Measurements from ENCODE around the gene PTOV1.

Gene PTOV1

DNA sequence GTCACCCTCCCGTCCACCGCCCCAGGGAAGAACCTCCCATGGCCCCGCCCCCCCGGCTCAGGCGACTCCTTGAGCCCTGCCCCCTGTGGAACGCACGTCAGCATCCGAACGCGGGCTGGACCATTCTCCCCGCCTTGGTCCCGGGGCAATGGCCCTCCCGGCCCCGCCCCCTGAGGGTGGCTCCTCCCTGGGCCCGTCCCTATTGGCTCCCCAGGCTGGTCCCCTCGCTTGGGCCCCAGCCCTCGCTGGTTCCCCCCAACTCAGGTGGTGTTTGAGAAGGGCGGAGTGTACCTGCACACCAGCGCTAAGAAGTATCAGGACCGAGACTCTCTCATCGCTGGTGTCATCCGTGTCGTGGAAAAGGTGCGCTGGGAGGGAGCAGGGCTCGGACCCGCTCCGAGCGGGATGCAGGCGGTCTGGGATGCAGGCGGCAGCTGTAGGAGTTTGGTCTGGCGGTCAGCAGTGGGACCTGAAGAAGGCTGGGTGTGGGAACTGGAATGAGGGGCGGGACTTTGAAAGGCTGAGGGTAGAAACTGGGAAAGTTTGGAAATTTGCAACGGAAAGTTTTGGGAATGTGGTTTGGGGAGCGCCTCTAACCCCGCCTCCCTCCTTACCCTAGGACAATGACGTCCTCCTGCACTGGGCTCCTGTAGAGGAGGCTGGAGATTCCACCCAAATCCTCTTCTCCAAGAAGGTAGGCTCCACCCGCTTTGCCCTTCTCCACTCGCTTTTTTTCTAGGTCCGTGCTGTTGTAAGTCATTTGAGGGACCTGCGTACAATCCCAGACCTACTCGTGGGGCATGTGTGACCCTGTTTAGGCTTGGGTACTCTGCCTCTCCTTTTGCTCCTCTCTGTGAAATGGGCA, 27.2 kb downstream of the PTOV1 start (continued):
- TF ChIP-seq, protein P1, sequence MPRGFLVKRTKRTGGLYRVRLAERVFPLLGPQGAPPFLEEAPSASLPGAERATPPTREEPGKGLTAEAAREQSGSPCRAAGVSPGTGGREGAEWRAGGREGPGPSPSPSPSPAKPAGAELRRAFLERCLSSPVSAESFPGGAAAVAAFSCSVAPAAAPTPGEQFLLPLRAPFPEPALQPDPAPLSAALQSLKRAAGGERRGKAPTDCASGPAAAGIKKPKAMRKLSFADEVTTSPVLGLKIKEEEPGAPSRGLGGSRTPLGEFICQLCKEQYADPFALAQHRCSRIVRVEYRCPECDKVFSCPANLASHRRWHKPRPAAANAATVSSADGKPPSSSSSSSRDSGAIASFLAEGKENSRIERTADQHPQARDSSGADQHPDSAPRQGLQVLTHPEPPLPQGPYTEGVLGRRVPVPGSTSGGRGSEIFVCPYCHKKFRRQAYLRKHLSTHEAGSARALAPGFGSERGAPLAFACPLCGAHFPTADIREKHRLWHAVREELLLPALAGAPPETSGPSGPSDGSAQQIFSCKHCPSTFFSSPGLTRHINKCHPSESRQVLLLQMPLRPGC (tag by site-specific recombination; IDR thresholded peaks at IDR 0.05), result no peak
- TF ChIP-seq BCL11B (tag by site-specific recombination; IDR thresholded peaks at IDR 0.05; ENCODE audit: low read depth) (no peak), ZNF626 (tag by site-specific recombination; IDR thresholded peaks at IDR 0.05) (no peak), ZNF239 (tag by site-specific recombination; IDR thresholded peaks at IDR 0.05) (no peak), ZFP41 (tag by site-specific recombination; IDR thresholded peaks at IDR 0.05; ENCODE audit: borderline replicate concordance) (no peak), ZNF391 (tag by site-specific recombination; IDR thresholded peaks at IDR 0.05; ENCODE audit: borderline replicate concordance, low read depth) (peak; percentile 49; the same call in 1 of the 2 replicates), ZBTB7A (tag by site-specific recombination; IDR thresholded peaks at IDR 0.05; ENCODE audit: low read depth) (peak; percentile 40; the same call in 1 of the 2 replicates), ZNF830 (tag by site-specific recombination; IDR thresholded peaks at IDR 0.05; ENCODE audit: low read depth) (no peak), ZNF560 (tag by site-specific recombination; IDR thresholded peaks at IDR 0.05; ENCODE audit: borderline replicate concordance) (no peak), ZFP3 (tag by site-specific recombination; IDR thresholded peaks at IDR 0.05; ENCODE audit: low read depth) (peak; percentile 69; the same call in 1 of the 2 replicates), ZNF707 (tag by site-specific recombination; IDR thresholded peaks at IDR 0.05) (no peak), YY2 (tag by site-specific recombination; IDR thresholded peaks at IDR 0.05) (no peak), ZNF792 (tag by site-specific recombination; IDR thresholded peaks at IDR 0.05) (no peak), YY1 (tag by site-specific recombination; IDR thresholded peaks at IDR 0.05) (no peak), KLF1 (tag by site-specific recombination; IDR thresholded peaks at IDR 0.05) (peak; percentile 62)
- TF ChIP-seq, protein P2, sequence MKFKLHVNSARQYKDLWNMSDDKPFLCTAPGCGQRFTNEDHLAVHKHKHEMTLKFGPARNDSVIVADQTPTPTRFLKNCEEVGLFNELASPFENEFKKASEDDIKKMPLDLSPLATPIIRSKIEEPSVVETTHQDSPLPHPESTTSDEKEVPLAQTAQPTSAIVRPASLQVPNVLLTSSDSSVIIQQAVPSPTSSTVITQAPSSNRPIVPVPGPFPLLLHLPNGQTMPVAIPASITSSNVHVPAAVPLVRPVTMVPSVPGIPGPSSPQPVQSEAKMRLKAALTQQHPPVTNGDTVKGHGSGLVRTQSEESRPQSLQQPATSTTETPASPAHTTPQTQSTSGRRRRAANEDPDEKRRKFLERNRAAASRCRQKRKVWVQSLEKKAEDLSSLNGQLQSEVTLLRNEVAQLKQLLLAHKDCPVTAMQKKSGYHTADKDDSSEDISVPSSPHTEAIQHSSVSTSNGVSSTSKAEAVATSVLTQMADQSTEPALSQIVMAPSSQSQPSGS (tag by site-specific recombination; IDR thresholded peaks at IDR 0.05; ENCODE audit: low read depth), result no peak
- TF ChIP-seq, protein P3, sequence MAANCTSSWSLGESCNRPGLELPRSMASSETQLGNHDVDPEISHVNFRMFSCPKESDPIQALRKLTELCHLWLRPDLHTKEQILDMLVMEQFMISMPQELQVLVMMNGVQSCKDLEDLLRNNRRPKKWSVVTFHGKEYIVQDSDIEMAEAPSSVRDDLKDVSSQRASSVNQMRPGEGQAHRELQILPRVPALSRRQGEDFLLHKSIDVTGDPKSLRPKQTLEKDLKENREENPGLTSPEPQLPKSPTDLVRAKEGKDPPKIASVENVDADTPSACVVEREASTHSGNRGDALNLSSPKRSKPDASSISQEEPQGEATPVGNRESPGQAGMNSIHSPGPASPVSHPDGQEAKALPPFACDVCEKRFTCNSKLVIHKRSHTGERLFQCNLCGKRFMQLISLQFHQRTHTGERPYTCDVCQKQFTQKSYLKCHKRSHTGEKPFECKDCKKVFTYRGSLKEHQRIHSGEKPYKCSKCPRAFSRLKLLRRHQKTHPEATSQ (tag by site-specific recombination; IDR thresholded peaks at IDR 0.05), result no peak
- TF ChIP-seq, protein P4, sequence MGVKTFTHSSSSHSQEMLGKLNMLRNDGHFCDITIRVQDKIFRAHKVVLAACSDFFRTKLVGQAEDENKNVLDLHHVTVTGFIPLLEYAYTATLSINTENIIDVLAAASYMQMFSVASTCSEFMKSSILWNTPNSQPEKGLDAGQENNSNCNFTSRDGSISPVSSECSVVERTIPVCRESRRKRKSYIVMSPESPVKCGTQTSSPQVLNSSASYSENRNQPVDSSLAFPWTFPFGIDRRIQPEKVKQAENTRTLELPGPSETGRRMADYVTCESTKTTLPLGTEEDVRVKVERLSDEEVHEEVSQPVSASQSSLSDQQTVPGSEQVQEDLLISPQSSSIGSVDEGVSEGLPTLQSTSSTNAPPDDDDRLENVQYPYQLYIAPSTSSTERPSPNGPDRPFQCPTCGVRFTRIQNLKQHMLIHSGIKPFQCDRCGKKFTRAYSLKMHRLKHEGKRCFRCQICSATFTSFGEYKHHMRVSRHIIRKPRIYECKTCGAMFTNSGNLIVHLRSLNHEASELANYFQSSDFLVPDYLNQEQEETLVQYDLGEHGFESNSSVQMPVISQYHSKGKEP (tag by site-specific recombination; IDR thresholded peaks at IDR 0.05), result no peak
- TF ChIP-seq, protein P5, sequence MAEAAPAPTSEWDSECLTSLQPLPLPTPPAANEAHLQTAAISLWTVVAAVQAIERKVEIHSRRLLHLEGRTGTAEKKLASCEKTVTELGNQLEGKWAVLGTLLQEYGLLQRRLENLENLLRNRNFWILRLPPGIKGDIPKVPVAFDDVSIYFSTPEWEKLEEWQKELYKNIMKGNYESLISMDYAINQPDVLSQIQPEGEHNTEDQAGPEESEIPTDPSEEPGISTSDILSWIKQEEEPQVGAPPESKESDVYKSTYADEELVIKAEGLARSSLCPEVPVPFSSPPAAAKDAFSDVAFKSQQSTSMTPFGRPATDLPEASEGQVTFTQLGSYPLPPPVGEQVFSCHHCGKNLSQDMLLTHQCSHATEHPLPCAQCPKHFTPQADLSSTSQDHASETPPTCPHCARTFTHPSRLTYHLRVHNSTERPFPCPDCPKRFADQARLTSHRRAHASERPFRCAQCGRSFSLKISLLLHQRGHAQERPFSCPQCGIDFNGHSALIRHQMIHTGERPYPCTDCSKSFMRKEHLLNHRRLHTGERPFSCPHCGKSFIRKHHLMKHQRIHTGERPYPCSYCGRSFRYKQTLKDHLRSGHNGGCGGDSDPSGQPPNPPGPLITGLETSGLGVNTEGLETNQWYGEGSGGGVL (tag by site-specific recombination; IDR thresholded peaks at IDR 0.05), result 0 out of 2 replicates have a peak, but pooled peaks have one; percentile 17
- TF ChIP-seq, protein P6, sequence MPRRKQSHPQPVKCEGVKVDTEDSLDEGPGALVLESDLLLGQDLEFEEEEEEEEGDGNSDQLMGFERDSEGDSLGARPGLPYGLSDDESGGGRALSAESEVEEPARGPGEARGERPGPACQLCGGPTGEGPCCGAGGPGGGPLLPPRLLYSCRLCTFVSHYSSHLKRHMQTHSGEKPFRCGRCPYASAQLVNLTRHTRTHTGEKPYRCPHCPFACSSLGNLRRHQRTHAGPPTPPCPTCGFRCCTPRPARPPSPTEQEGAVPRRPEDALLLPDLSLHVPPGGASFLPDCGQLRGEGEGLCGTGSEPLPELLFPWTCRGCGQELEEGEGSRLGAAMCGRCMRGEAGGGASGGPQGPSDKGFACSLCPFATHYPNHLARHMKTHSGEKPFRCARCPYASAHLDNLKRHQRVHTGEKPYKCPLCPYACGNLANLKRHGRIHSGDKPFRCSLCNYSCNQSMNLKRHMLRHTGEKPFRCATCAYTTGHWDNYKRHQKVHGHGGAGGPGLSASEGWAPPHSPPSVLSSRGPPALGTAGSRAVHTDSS (tag by site-specific recombination; IDR thresholded peaks at IDR 0.05), result no peak
- TF ChIP-seq, protein P7, sequence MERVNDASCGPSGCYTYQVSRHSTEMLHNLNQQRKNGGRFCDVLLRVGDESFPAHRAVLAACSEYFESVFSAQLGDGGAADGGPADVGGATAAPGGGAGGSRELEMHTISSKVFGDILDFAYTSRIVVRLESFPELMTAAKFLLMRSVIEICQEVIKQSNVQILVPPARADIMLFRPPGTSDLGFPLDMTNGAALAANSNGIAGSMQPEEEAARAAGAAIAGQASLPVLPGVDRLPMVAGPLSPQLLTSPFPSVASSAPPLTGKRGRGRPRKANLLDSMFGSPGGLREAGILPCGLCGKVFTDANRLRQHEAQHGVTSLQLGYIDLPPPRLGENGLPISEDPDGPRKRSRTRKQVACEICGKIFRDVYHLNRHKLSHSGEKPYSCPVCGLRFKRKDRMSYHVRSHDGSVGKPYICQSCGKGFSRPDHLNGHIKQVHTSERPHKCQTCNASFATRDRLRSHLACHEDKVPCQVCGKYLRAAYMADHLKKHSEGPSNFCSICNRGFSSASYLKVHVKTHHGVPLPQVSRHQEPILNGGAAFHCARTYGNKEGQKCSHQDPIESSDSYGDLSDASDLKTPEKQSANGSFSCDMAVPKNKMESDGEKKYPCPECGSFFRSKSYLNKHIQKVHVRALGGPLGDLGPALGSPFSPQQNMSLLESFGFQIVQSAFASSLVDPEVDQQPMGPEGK (tag by site-specific recombination; IDR thresholded peaks at IDR 0.05), result peak; percentile 88
- TF ChIP-seq, protein P8, sequence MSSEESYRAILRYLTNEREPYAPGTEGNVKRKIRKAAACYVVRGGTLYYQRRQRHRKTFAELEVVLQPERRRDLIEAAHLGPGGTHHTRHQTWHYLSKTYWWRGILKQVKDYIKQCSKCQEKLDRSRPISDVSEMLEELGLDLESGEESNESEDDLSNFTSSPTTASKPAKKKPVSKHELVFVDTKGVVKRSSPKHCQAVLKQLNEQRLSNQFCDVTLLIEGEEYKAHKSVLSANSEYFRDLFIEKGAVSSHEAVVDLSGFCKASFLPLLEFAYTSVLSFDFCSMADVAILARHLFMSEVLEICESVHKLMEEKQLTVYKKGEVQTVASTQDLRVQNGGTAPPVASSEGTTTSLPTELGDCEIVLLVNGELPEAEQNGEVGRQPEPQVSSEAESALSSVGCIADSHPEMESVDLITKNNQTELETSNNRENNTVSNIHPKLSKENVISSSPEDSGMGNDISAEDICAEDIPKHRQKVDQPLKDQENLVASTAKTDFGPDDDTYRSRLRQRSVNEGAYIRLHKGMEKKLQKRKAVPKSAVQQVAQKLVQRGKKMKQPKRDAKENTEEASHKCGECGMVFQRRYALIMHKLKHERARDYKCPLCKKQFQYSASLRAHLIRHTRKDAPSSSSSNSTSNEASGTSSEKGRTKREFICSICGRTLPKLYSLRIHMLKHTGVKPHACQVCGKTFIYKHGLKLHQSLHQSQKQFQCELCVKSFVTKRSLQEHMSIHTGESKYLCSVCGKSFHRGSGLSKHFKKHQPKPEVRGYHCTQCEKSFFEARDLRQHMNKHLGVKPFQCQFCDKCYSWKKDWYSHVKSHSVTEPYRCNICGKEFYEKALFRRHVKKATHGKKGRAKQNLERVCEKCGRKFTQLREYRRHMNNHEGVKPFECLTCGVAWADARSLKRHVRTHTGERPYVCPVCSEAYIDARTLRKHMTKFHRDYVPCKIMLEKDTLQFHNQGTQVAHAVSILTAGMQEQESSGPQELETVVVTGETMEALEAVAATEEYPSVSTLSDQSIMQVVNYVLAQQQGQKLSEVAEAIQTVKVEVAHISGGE (tag by site-specific recombination; conservative IDR thresholded peaks at IDR 0.05; ENCODE audit: low read depth), result no peak

Data from HEK293 (cell line).